WTC11 (cell line): ENCODE data around the gene POP4. TPM values are rescaled to one million over a fixed set of nuclear protein-coding genes. Genes with fewer than 3 reads are reported as not detected.

Experiments
- ATAC-seq: fragments of 200-7000 bp; cut with Tn5 transposase; 2 replicates; pipeline ENCODE4 v1.10.0; 2021; ENCODE audit warnings: mild to moderate bottlenecking, moderate library complexity
- CTCF ChIA-PET: fragments of 300-600 bp; sonication (Branson Sonifier 250); formaldehyde crosslinking; loops from one replicate; lab custom pipeline; 2021; ENCODE audit warnings: antibody characterized with exemption; lab: Charles Lee
- POLR2A ChIA-PET: fragments of 350-600 bp; sonication (Branson Sonifier 250); formaldehyde crosslinking; loops from one replicate; lab custom pipeline; 2021; ENCODE audit warnings: antibody characterized with exemption; lab: Charles Lee
- DNase-seq: peaks from one replicate; pipeline ENCODE4 v3.0.0; 2021; ENCODE audit warnings: low spot score
- H3K27ac Mint-ChIP-seq: 2 replicates; pipeline ENCODE4 v1.8.0; 2021; ENCODE audit warnings: mixed read lengths
- H3K27me3 Mint-ChIP-seq: 2 replicates; pipeline ENCODE4 v1.8.0; 2021; ENCODE audit warnings: low read depth, mild to moderate bottlenecking, moderate library complexity, mixed read lengths
- H3K36me3 Mint-ChIP-seq: 2 replicates; pipeline ENCODE4 v1.8.0; 2021; ENCODE audit warnings: mixed read lengths
- H3K4me1 Mint-ChIP-seq: 2 replicates; pipeline ENCODE4 v1.8.0; 2022; ENCODE audit warnings: mixed read lengths
- H3K4me3 Mint-ChIP-seq: 2 replicates; pipeline ENCODE4 v1.8.0; 2021; ENCODE audit warnings: mild to moderate bottlenecking, moderate library complexity, mixed read lengths
- H3K9me3 Mint-ChIP-seq: 2 replicates; pipeline ENCODE4 v1.8.0; 2021; ENCODE audit warnings: mixed read lengths
- ESRRA ChIP-seq: sonication (generic); formaldehyde crosslinking; IDR thresholded peaks from 2 replicates; pipeline ENCODE4 v1.8.1; 2022; ENCODE audit warnings: mild to moderate bottlenecking, missing genetic modification reagents, borderline replicate concordance
- GABPB1 ChIP-seq: sonication (generic); formaldehyde crosslinking; IDR thresholded peaks from 2 replicates; pipeline ENCODE4 v1.8.1; 2023; ENCODE audit warnings: mild to moderate bottlenecking, missing genetic modification reagents
- GRHL2 ChIP-seq: fragments of 250-450 bp; sonication (Bioruptor Pico); IDR thresholded peaks from 2 replicates; pipeline ENCODE4 v1.8.0; 2022; ENCODE audit warnings: mild to moderate bottlenecking, moderate library complexity; ENCODE audit not compliant: insufficient replicate concordance, severe bottlenecking
- GTF2I ChIP-seq: fragments of 250-450 bp; sonication (Bioruptor Pico); conservative IDR thresholded peaks from 2 replicates; pipeline ENCODE4 v1.4.0; 2021; ENCODE audit warnings: mild to moderate bottlenecking
- MXD4 ChIP-seq: fragments of 250-450 bp; sonication (Bioruptor Pico); IDR thresholded peaks from 2 replicates; pipeline ENCODE4 v1.8.0; 2021; ENCODE audit warnings: mild to moderate bottlenecking, moderate library complexity, borderline replicate concordance
- MYBL2 ChIP-seq: sonication (generic); formaldehyde crosslinking; IDR thresholded peaks from 2 replicates; pipeline ENCODE4 v1.8.1; 2023; ENCODE audit warnings: mild to moderate bottlenecking, moderate library complexity, missing genetic modification reagents
- NR1H2 ChIP-seq: sonication (generic); formaldehyde crosslinking; IDR thresholded peaks from 2 replicates; pipeline ENCODE4 v1.9.0; 2021; ENCODE audit warnings: mild to moderate bottlenecking, moderate library complexity, missing genetic modification reagents
- SP1 ChIP-seq: sonication (generic); formaldehyde crosslinking; conservative IDR thresholded peaks from 2 replicates; pipeline ENCODE4 v1.8.1; 2022; ENCODE audit warnings: missing genetic modification reagents
- TCF7 ChIP-seq: sonication (generic); formaldehyde crosslinking; IDR thresholded peaks from 2 replicates; pipeline ENCODE4 v1.8.0; 2022; ENCODE audit warnings: mild to moderate bottlenecking, low read depth, missing genetic modification reagents, moderate library complexity
- TEAD1 ChIP-seq: sonication (generic); formaldehyde crosslinking; IDR thresholded peaks from 2 replicates; pipeline ENCODE4 v1.8.0; 2022; ENCODE audit warnings: mild to moderate bottlenecking, missing genetic modification reagents
- ZNF219 ChIP-seq: sonication (generic); formaldehyde crosslinking; IDR thresholded peaks from 2 replicates; pipeline ENCODE4 v1.8.0; 2023; ENCODE audit warnings: missing genetic modification reagents, mild to moderate bottlenecking, borderline replicate concordance
- ZNF232 ChIP-seq: sonication (generic); formaldehyde crosslinking; IDR thresholded peaks from 2 replicates; pipeline ENCODE4 v1.8.0; 2022; ENCODE audit warnings: mild to moderate bottlenecking, missing genetic modification reagents
- ZNF263 ChIP-seq: sonication (generic); formaldehyde crosslinking; IDR thresholded peaks from 2 replicates; pipeline ENCODE4 v1.8.1; 2022; ENCODE audit warnings: low read depth, mild to moderate bottlenecking, moderate library complexity, missing genetic modification reagents
- ZNF423 ChIP-seq: fragments of 250-450 bp; sonication (Bioruptor Pico); IDR thresholded peaks from 2 replicates; pipeline ENCODE4 v2.1.2; 2022; ENCODE audit warnings: mild to moderate bottlenecking, moderate library complexity
- ZNF425 ChIP-seq: fragments of 250-450 bp; sonication (Bioruptor Pico); conservative IDR thresholded peaks from 2 replicates; pipeline ENCODE4 v1.9.0; 2021; ENCODE audit warnings: mild to moderate bottlenecking
- total RNA-seq: library from RNA; stranded (reverse); gene quantifications from 3 replicates; pipeline ENCODE4 v1.2.3, GENCODE V29; 2021
- TF ChIP-seq, protein P1 (sequence below): sonication (generic); formaldehyde crosslinking; IDR thresholded peaks from 2 replicates; pipeline ENCODE4 v1.8.1; 2023; ENCODE audit warnings: mild to moderate bottlenecking, missing genetic modification reagents, moderate library complexity
- TF ChIP-seq, protein P2 (sequence below): sonication (generic); formaldehyde crosslinking; IDR thresholded peaks from 2 replicates; pipeline ENCODE4 v1.8.0; 2022; ENCODE audit warnings: missing genetic modification reagents
- TF ChIP-seq, protein P3 (sequence below): sonication (generic); formaldehyde crosslinking; IDR thresholded peaks from 2 replicates; pipeline ENCODE4 v1.8.0; 2022; ENCODE audit warnings: mild to moderate bottlenecking, missing genetic modification reagents
- TF ChIP-seq, protein P4 (sequence below): fragments of 250-450 bp; sonication (Bioruptor Pico); IDR thresholded peaks from 2 replicates; pipeline ENCODE4 v2.1.2; 2022; ENCODE audit warnings: mild to moderate bottlenecking, moderate library complexity
- TF ChIP-seq, protein P5 (sequence below): sonication (generic); formaldehyde crosslinking; IDR thresholded peaks from 2 replicates; pipeline ENCODE4 v1.8.0; 2022; ENCODE audit warnings: mild to moderate bottlenecking, missing genetic modification reagents
- TF ChIP-seq, protein P6 (sequence below): sonication (generic); formaldehyde crosslinking; IDR thresholded peaks from 2 replicates; pipeline ENCODE4 v1.8.1; 2022; ENCODE audit warnings: low read depth, mild to moderate bottlenecking, moderate library complexity, missing genetic modification reagents, borderline replicate concordance
- TF ChIP-seq, protein P7 (sequence below): sonication (generic); formaldehyde crosslinking; IDR thresholded peaks from 2 replicates; pipeline ENCODE4 v1.8.0; 2023; ENCODE audit warnings: mild to moderate bottlenecking, missing genetic modification reagents

POP4 gene
- total RNA-seq, 1 experiment from 2014 or later: 46.7 TPM

DNA sequence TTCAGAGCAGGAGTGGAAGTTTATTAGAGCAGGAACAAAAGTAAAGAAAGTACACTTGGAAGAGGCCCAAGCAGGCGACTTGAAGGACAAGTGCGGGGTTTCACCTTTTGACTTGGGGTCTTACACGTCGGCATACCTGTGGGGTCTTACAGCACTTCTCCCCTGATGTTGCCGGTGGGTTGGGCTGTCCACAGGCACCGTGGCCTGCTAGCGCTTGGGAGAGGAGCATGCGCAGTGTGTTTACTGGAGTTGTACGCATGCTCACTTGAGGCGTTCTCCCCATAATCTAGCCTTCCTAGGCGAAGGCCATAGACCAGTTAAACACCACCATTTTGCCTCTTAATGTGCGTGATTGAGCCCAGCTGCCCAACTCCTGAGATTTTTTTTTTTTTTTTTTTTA is 34.1 kb downstream of the POP4 start:
- TF ChIP-seq TCF7 (CRISPR knock-in tag) (no peak), NR1H2 (CRISPR knock-in tag) (no peak), ZNF423 (CRISPR knock-in tag) (no peak), GRHL2 (CRISPR knock-in tag) (no peak), TEAD1 (CRISPR knock-in tag) (no peak), ZNF232 (CRISPR knock-in tag) (no peak), MXD4 (CRISPR knock-in tag) (no peak), ZNF425 (CRISPR knock-in tag) (no peak)
- TF ChIP-seq, protein P1, sequence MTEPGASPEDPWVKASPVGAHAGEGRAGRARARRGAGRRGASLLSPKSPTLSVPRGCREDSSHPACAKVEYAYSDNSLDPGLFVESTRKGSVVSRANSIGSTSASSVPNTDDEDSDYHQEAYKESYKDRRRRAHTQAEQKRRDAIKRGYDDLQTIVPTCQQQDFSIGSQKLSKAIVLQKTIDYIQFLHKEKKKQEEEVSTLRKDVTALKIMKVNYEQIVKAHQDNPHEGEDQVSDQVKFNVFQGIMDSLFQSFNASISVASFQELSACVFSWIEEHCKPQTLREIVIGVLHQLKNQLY (CRISPR knock-in tag): no peak
- TF ChIP-seq, protein P2, sequence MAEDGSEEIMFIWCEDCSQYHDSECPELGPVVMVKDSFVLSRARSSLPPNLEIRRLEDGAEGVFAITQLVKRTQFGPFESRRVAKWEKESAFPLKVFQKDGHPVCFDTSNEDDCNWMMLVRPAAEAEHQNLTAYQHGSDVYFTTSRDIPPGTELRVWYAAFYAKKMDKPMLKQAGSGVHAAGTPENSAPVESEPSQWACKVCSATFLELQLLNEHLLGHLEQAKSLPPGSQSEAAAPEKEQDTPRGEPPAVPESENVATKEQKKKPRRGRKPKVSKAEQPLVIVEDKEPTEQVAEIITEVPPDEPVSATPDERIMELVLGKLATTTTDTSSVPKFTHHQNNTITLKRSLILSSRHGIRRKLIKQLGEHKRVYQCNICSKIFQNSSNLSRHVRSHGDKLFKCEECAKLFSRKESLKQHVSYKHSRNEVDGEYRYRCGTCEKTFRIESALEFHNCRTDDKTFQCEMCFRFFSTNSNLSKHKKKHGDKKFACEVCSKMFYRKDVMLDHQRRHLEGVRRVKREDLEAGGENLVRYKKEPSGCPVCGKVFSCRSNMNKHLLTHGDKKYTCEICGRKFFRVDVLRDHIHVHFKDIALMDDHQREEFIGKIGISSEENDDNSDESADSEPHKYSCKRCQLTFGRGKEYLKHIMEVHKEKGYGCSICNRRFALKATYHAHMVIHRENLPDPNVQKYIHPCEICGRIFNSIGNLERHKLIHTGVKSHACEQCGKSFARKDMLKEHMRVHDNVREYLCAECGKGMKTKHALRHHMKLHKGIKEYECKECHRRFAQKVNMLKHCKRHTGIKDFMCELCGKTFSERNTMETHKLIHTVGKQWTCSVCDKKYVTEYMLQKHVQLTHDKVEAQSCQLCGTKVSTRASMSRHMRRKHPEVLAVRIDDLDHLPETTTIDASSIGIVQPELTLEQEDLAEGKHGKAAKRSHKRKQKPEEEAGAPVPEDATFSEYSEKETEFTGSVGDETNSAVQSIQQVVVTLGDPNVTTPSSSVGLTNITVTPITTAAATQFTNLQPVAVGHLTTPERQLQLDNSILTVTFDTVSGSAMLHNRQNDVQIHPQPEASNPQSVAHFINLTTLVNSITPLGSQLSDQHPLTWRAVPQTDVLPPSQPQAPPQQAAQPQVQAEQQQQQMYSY (CRISPR knock-in tag): no peak
- TF ChIP-seq, protein P3, sequence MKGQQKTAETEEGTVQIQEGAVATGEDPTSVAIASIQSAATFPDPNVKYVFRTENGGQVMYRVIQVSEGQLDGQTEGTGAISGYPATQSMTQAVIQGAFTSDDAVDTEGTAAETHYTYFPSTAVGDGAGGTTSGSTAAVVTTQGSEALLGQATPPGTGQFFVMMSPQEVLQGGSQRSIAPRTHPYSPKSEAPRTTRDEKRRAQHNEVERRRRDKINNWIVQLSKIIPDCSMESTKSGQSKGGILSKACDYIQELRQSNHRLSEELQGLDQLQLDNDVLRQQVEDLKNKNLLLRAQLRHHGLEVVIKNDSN (CRISPR knock-in tag): no peak
- Mint-ChIP-seq H3K27me3 (no peaks in the 10 kb centered on the region), H3K4me1 (peaks cover 7% of the 10 kb centered on the region), H3K9me3 (no peaks in the 10 kb centered on the region), H3K27ac (peak overlapping the region; percentile 81; the same call in 1 of the 2 replicates), H3K4me3 (no peak overlapping the region), H3K36me3 (no peaks in the 10 kb centered on the region)
- DNase-seq (no peak), ATAC-seq (no peak)
- ChIA-PET CTCF (interaction anchor here (0.6 kb wide), 1 partner anchor 811 kb away, joined by 3 read pairs; no protein-coding TSS in a partner anchor), POLR2A (no interaction called here)

- Mint-ChIP-seq H3K4me3 (no peak overlapping the region), H3K36me3 (no peaks in the 10 kb centered on the region), H3K4me1 (peaks cover 19% of the 10 kb centered on the region), H3K9me3 (no peaks in the 10 kb centered on the region), H3K27me3 (no peaks in the 10 kb centered on the region), H3K27ac (no peak overlapping the region)
- no peak for DNase-seq
- ATAC-seq: no peak
- ChIA-PET CTCF (no interaction called here), POLR2A (no interaction called here)
- TF ChIP-seq SP1 (CRISPR knock-in tag): no peak
- no peak for TF ChIP-seq GABPB1 (CRISPR knock-in tag)
- TF ChIP-seq, protein P4, sequence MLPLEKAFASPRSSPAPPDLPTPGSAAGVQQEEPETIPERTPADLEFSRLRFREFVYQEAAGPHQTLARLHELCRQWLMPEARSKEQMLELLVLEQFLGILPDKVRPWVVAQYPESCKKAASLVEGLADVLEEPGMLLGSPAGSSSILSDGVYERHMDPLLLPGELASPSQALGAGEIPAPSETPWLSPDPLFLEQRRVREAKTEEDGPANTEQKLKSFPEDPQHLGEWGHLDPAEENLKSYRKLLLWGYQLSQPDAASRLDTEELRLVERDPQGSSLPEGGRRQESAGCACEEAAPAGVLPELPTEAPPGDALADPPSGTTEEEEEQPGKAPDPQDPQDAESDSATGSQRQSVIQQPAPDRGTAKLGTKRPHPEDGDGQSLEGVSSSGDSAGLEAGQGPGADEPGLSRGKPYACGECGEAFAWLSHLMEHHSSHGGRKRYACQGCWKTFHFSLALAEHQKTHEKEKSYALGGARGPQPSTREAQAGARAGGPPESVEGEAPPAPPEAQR (CRISPR knock-in tag): no peak
- TF ChIP-seq ESRRA (CRISPR knock-in tag): no peak
- no peak for TF ChIP-seq ZNF263
- TF ChIP-seq, protein P5, sequence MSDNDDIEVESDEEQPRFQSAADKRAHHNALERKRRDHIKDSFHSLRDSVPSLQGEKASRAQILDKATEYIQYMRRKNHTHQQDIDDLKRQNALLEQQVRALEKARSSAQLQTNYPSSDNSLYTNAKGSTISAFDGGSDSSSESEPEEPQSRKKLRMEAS (CRISPR knock-in tag): no peak
- TF ChIP-seq, protein P6, sequence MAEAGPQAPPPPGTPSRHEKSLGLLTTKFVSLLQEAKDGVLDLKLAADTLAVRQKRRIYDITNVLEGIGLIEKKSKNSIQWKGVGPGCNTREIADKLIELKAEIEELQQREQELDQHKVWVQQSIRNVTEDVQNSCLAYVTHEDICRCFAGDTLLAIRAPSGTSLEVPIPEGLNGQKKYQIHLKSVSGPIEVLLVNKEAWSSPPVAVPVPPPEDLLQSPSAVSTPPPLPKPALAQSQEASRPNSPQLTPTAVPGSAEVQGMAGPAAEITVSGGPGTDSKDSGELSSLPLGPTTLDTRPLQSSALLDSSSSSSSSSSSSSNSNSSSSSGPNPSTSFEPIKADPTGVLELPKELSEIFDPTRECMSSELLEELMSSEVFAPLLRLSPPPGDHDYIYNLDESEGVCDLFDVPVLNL: no peak
- no peak for TF ChIP-seq MYBL2 (CRISPR knock-in tag)
- no peak for TF ChIP-seq GTF2I (CRISPR knock-in tag)
- TF ChIP-seq, protein P7, sequence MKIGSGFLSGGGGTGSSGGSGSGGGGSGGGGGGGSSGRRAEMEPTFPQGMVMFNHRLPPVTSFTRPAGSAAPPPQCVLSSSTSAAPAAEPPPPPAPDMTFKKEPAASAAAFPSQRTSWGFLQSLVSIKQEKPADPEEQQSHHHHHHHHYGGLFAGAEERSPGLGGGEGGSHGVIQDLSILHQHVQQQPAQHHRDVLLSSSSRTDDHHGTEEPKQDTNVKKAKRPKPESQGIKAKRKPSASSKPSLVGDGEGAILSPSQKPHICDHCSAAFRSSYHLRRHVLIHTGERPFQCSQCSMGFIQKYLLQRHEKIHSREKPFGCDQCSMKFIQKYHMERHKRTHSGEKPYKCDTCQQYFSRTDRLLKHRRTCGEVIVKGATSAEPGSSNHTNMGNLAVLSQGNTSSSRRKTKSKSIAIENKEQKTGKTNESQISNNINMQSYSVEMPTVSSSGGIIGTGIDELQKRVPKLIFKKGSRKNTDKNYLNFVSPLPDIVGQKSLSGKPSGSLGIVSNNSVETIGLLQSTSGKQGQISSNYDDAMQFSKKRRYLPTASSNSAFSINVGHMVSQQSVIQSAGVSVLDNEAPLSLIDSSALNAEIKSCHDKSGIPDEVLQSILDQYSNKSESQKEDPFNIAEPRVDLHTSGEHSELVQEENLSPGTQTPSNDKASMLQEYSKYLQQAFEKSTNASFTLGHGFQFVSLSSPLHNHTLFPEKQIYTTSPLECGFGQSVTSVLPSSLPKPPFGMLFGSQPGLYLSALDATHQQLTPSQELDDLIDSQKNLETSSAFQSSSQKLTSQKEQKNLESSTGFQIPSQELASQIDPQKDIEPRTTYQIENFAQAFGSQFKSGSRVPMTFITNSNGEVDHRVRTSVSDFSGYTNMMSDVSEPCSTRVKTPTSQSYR (CRISPR knock-in tag): no peak
- no peak for TF ChIP-seq ZNF219 (CRISPR knock-in tag)
These were observed 35.5 kb downstream of the POP4 start for GRCh38 chr19:29641597-29641996.
